H9 (cell line): ENCODE measurements around the gene RPS21. TPM values are rescaled to one million over a fixed set of nuclear protein-coding genes. Genes with fewer than 3 reads are reported as not detected.

Experiments
- DNase-seq: peaks from one replicate; pipeline ENCODE4 v3.0.0-alpha.2; 2017
- H2AFZ ChIP-seq: one replicate; pipeline ENCODE4 v1.6.1; 2013; ENCODE audit warnings: mild to moderate bottlenecking, low read length, control low read depth, moderate library complexity
- H2AK5ac ChIP-seq: 2 replicates; pipeline ENCODE4 v1.6.1; 2013; ENCODE audit warnings: low read length, control low read depth, mixed read lengths; ENCODE audit not compliant: insufficient read length
- H2BK120ac ChIP-seq: one replicate; pipeline ENCODE4 v1.6.1; 2013; ENCODE audit warnings: low read depth, mild to moderate bottlenecking, low read length, control low read depth, inconsistent platforms; ENCODE audit not compliant: poor library complexity, severe bottlenecking
- H2BK12ac ChIP-seq: 2 replicates; pipeline ENCODE4 v1.6.1; 2013; ENCODE audit warnings: low read length, control low read depth, mixed read lengths, low read depth; ENCODE audit not compliant: insufficient read length
- H2BK15ac ChIP-seq: 2 replicates; pipeline ENCODE4 v1.6.1; 2013; ENCODE audit warnings: low read depth, low read length, control low read depth
- H2BK20ac ChIP-seq: one replicate; pipeline ENCODE4 v1.6.1; 2013; ENCODE audit warnings: low read depth, mild to moderate bottlenecking, low read length, control low read depth, inconsistent platforms; ENCODE audit not compliant: poor library complexity, severe bottlenecking
- H2BK5ac ChIP-seq: 2 replicates; pipeline ENCODE4 v1.6.1; 2013; ENCODE audit warnings: low read length, control low read depth, mixed read lengths; ENCODE audit not compliant: insufficient read length
- H3K14ac ChIP-seq: 2 replicates; pipeline ENCODE4 v1.6.1; 2013; ENCODE audit warnings: low read length, control low read depth; ENCODE audit not compliant: insufficient read depth
- H3K18ac ChIP-seq: 2 replicates; pipeline ENCODE4 v1.6.1; 2013; ENCODE audit warnings: low read depth, mild to moderate bottlenecking, mixed read lengths, low read length, control low read depth; ENCODE audit not compliant: insufficient read length
- H3K23ac ChIP-seq: 2 replicates; pipeline ENCODE4 v1.6.1; 2013; ENCODE audit warnings: low read length, control low read depth, mixed read lengths, low read depth; ENCODE audit not compliant: insufficient read length
- H3K23me2 ChIP-seq: 2 replicates; pipeline ENCODE4 v1.6.1; 2013; ENCODE audit warnings: low read depth, mild to moderate bottlenecking, mixed read lengths, low read length, control low read depth; ENCODE audit not compliant: insufficient read length, poor library complexity, severe bottlenecking
- H3K27ac ChIP-seq: 2 replicates; pipeline ENCODE4 v1.5.1; 2013; ENCODE audit warnings: low read length, control low read depth, mixed read lengths, low read depth; ENCODE audit not compliant: insufficient read length
- H3K27me3 ChIP-seq: 2 replicates; pipeline ENCODE4 v1.6.1; 2013; ENCODE audit warnings: low read length, control low read depth, inconsistent platforms; ENCODE audit not compliant: insufficient read depth
- H3K4ac ChIP-seq: 2 replicates; pipeline ENCODE4 v1.6.1; 2013; ENCODE audit warnings: low read depth, mild to moderate bottlenecking, control low read depth, inconsistent platforms, low read length, moderate library complexity
- H3K4me1 ChIP-seq: 2 replicates; pipeline ENCODE4 v1.6.1; 2013; ENCODE audit warnings: low read length, control low read depth, inconsistent platforms; ENCODE audit not compliant: insufficient read depth
- H3K4me2 ChIP-seq: 2 replicates; pipeline ENCODE4 v1.6.1; 2013; ENCODE audit warnings: low read length, control low read depth, mixed read lengths; ENCODE audit not compliant: insufficient read length, insufficient read depth
- H3K56ac ChIP-seq: 2 replicates; pipeline ENCODE4 v1.6.1; 2013; ENCODE audit warnings: low read depth, mild to moderate bottlenecking, mixed read lengths, low read length, control low read depth; ENCODE audit not compliant: insufficient read length
- H3K79me1 ChIP-seq: 2 replicates; pipeline ENCODE4 v1.6.1; 2013; ENCODE audit warnings: low read depth, mild to moderate bottlenecking, moderate library complexity, low read length, control low read depth, inconsistent platforms; ENCODE audit not compliant: insufficient read depth, poor library complexity, severe bottlenecking
- H3K79me2 ChIP-seq: 2 replicates; pipeline ENCODE4 v1.6.1; 2013; ENCODE audit warnings: low read length, control low read depth, inconsistent platforms; ENCODE audit not compliant: insufficient read depth
- H3K9ac ChIP-seq: 2 replicates; pipeline ENCODE4 v1.6.1; 2013; ENCODE audit warnings: low read length, control low read depth, mixed read lengths; ENCODE audit not compliant: insufficient read length; ENCODE audit errors: extremely low read depth
- H3K9me3 ChIP-seq: one replicate; pipeline ENCODE4 v1.6.1; 2013; ENCODE audit warnings: low read depth, low read length, inconsistent platforms; ENCODE audit not compliant: control insufficient read depth
- H3T11ph ChIP-seq: one replicate; pipeline ENCODE4 v1.6.1; 2013; ENCODE audit warnings: mild to moderate bottlenecking, low read length, control low read depth, inconsistent platforms
- H4K20me1 ChIP-seq: one replicate; pipeline ENCODE4 v1.6.1; 2013; ENCODE audit not compliant: control insufficient read depth, insufficient read length, insufficient read depth
- H4K5ac ChIP-seq: 2 replicates; pipeline ENCODE4 v1.6.1; 2013; ENCODE audit warnings: low read depth, mild to moderate bottlenecking, mixed read lengths, low read length, control low read depth; ENCODE audit not compliant: insufficient read length
- H4K8ac ChIP-seq: replicated peaks from 2 replicates; pipeline ENCODE4 v1.6.1; 2013; ENCODE audit warnings: low read length, control low read depth, mixed read lengths, low read depth; ENCODE audit not compliant: insufficient read length
- H4K91ac ChIP-seq: 2 replicates; pipeline ENCODE4 v1.6.1; 2013; ENCODE audit warnings: low read depth, mild to moderate bottlenecking, moderate library complexity, mixed read lengths, low read length, control low read depth; ENCODE audit not compliant: insufficient read length
- H3K27ac Mint-ChIP-seq, 3 experiments: 2 replicates in 2 of 3; 3 replicates in 1 of 3; pipeline ENCODE4 v1.8.0; 2020 to 2021; ENCODE audit warnings: mixed read lengths in 3 of 3, mild to moderate bottlenecking in 1 of 3, moderate library complexity in 1 of 3
- H3K27me3 Mint-ChIP-seq: 2 replicates; pipeline ENCODE4 v1.8.0; 2021; ENCODE audit warnings: low read depth, mild to moderate bottlenecking, moderate library complexity, mixed read lengths
- H3K36me3 Mint-ChIP-seq, 3 experiments: 2 replicates in 2 of 3; 3 replicates in 1 of 3; pipeline ENCODE4 v1.8.0; 2020 to 2021; ENCODE audit warnings: low read depth in 3 of 3, mixed read lengths in 3 of 3; ENCODE audit not compliant: insufficient read depth in 1 of 3
- H3K4me1 Mint-ChIP-seq, 2 experiments: 2 replicates each; pipeline ENCODE4 v1.8.0; 2020; ENCODE audit warnings: mixed read lengths in 2 of 2
- H3K4me3 Mint-ChIP-seq, 2 experiments: 2 replicates in 1 of 2; 3 replicates in 1 of 2; pipeline ENCODE4 v1.8.0; 2020 to 2021; ENCODE audit warnings: mild to moderate bottlenecking in 2 of 2, mixed read lengths in 2 of 2, moderate library complexity in 1 of 2
- H3K9me3 Mint-ChIP-seq, 2 experiments: 2 replicates in 1 of 2; 3 replicates in 1 of 2; pipeline ENCODE4 v1.8.0; 2020; ENCODE audit warnings: mild to moderate bottlenecking in 2 of 2, mixed read lengths in 2 of 2, moderate library complexity in 1 of 2
- CTCF ChIP-seq: fragments of 200-600 bp; sonication (generic); conservative IDR thresholded peaks from 3 replicates; pipeline ENCODE4 v1.8.0; 2021; ENCODE audit warnings: antibody characterized with exemption, mild to moderate bottlenecking
- WGBS: extraction: QIAGEN DNeasy Blood & Tissue Kit; methylation state at CpG from one replicate; pipeline ENCODE4 v1.1.7; 2013; ENCODE audit warnings: missing lambda C conversion rate, low lambda C conversion rate, mixed read lengths; ENCODE audit not compliant: insufficient read length; ENCODE audit errors: extremely low coverage; 5-methylcytosine and 5-hydroxymethylcytosine counted together
- total RNA-seq: library from RNA; stranded (reverse); gene quantifications from 2 replicates; pipeline ENCODE4 v1.2.1, GENCODE V29; 2021

RPS21 gene
- total RNA-seq, 1 experiment from 2014 or later: 1,715 TPM

GRCh38 chr20:62347445-62347844 lies 39.5 kb upstream of the RPS21 start:
- TF ChIP-seq CTCF: no peak
- Histone ChIP-seq H3K18ac (no peak overlapping the region), H4K91ac (no peak overlapping the region), H2BK5ac (no peak overlapping the region), H3K9ac (no peak overlapping the region), H2AK5ac (no peak overlapping the region), H3K79me2 (no peaks in the 10 kb centered on the region), H3K4me2 (no peak overlapping the region), H3K27me3 (no peaks in the 10 kb centered on the region), H3K23me2 (no peaks in the 10 kb centered on the region), H3K79me1 (no peaks in the 10 kb centered on the region), H3K27ac (no peak overlapping the region), H4K8ac (no peak overlapping the region), H2BK20ac (no peak overlapping the region), H3K23ac (no peak overlapping the region), H3K4ac (no peak overlapping the region), H2BK15ac (no peak overlapping the region), H4K5ac (no peak overlapping the region), H2AFZ (no peak overlapping the region), H3K56ac (no peak overlapping the region), H4K20me1 (no peaks in the 10 kb centered on the region), H3K4me1 (no peaks in the 10 kb centered on the region), H3T11ph (no peak overlapping the region), H3K9me3 (no peaks in the 10 kb centered on the region), H2BK12ac (no peak overlapping the region), H2BK120ac (no peak overlapping the region), H3K14ac (no peak overlapping the region)
- peaks cover 18 to 79% (median 78%) of the 10 kb centered on the region in 3 experiments for H3K36me3 Mint-ChIP-seq
- no peak for DNase-seq
- H3K27me3 Mint-ChIP-seq: no peaks in the 10 kb centered on the region; the same call in 1 of the 2 replicates
- no peak overlapping the region for H3K4me3 Mint-ChIP-seq
- no peak overlapping the region for H3K27ac Mint-ChIP-seq
- H3K9me3 Mint-ChIP-seq: peaks cover 9 to 18% of the 10 kb centered on the region in 2 experiments
- H3K4me1 Mint-ChIP-seq: no peaks in the 10 kb centered on the region
- WGBS: no CpG with 5 or more reads among the region's 9 CpGs
